Choroid plexus epithelial cell (primary cell): Measurements from ENCODE around the gene MSANTD7.
"Not testable (repeated sequence)": the region's sequence is repeated elsewhere in the genome, so short reads cannot be mapped to it uniquely, and the experiment has no call there.

ENCODE experiments used
- DNase-seq: peaks from one replicate; pipeline ENCODE4 v3.0.0-alpha.2; 2010; ENCODE audit warnings: low read depth
- H3K4me3 ChIP-seq: 2 replicates; pipeline ENCODE4 v1.5.1; 2011; ENCODE audit warnings: low read depth, mild to moderate bottlenecking, control low read depth, low read length, moderate library complexity
- TF ChIP-seq, protein P1 (sequence below): conservative IDR thresholded peaks from 2 replicates; pipeline ENCODE4 v1.5.1; 2011; ENCODE audit warnings: low read depth, mild to moderate bottlenecking, control low read depth, inconsistent platforms, low read length, moderate library complexity

Gene MSANTD7

GRCh38 chr10:14810969-14811953, 26.8 kb upstream of the MSANTD7 start:
- no peak for DNase-seq
- H3K4me3 ChIP-seq = no peak overlapping the region
- TF ChIP-seq, protein P1, sequence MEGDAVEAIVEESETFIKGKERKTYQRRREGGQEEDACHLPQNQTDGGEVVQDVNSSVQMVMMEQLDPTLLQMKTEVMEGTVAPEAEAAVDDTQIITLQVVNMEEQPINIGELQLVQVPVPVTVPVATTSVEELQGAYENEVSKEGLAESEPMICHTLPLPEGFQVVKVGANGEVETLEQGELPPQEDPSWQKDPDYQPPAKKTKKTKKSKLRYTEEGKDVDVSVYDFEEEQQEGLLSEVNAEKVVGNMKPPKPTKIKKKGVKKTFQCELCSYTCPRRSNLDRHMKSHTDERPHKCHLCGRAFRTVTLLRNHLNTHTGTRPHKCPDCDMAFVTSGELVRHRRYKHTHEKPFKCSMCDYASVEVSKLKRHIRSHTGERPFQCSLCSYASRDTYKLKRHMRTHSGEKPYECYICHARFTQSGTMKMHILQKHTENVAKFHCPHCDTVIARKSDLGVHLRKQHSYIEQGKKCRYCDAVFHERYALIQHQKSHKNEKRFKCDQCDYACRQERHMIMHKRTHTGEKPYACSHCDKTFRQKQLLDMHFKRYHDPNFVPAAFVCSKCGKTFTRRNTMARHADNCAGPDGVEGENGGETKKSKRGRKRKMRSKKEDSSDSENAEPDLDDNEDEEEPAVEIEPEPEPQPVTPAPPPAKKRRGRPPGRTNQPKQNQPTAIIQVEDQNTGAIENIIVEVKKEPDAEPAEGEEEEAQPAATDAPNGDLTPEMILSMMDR = no peak

- TF ChIP-seq, protein P1 = no peak
- DNase-seq = no peak
- no peak overlapping the region for H3K4me3 ChIP-seq
Measured at GRCh38 chr10:14812271-14812670, 25.8 kb upstream of the MSANTD7 start.

DNA sequence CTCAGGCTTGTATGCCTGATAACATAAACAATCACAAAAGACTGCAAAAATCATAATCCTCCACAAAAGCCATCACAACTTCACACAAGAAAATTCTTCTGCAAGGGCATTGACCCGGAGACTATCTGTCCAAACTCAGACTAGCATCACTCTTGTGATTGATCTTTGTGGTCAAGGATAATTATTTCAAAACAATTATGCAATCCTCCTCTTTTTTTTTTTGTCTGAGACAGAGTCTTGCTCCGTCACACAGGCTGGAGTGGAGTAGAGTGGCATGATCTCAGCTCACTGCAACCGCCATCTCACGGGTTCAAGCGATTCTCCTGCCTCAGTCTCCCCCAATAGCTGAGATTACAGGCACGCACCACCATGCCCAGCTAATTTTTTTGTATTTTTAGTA, 22.4 kb upstream of the MSANTD7 start:
- TF ChIP-seq, protein P1 = no peak
- DNase-seq = peak; percentile 10
- no peak overlapping the region for H3K4me3 ChIP-seq

DNA sequence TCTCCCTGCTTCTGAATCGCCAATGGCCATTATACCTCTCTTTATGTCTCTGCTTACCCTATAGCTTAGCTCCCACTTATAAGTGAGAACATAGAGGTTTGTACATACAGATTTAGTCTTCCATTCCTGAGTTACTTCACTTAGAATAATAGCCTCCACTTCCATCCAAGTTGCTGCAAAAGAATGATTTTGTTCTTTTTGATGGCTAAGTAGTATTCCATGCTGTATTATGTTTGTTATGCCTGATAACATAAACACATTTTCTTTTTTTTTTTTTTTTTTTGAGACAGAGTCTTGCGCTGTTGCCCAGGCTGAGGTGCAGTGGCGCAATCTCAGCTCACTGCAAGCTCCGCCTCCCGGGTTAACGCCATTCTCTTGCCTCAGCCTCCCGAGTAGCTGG, 21.4 kb upstream of the MSANTD7 start:
- not testable (repeated sequence) for H3K4me3 ChIP-seq, DNase-seq

DNA sequence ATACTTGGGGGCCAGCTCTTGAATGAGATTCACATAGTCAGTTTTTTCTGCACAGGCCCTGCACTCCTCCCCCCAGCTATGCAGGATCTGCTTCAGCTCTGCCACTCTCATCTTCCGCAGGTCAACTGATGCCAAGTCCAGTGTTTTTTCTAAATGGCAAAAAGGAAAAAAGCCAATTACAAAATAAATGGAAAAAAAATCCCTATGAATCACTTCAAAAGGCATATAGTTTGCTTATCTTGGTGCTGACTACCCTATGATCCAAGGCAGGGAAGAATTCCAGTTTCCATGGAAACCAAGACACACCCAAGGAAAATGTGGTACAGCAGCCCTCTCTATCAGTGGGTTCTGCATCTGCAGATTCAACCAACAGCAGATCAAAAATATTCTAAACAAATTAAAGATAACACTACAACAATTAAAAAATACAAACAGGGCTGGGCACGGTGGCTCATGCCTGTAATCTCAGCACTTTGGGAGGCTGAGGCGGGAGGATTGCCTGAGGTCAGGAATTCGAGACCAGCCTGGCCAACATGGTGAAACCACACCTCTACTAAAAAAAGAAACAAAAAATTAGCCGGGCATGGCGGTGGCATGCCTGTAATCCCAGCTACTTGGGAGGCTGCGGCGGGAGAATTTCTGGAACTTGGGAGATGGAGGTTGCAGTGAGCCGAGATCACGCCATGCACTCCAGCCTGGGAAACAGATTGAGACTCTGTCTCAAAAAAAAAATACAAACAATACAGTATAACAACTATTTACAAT, 17.9 kb upstream of the MSANTD7 start:
- TF ChIP-seq, protein P1 = no peak
- peak; percentile 51 for DNase-seq
- no peak overlapping the region for H3K4me3 ChIP-seq

GRCh38 chr10:14820775-14821154, 17.3 kb upstream of the MSANTD7 start:
- no peak for DNase-seq
- TF ChIP-seq, protein P1 = no peak
- H3K4me3 ChIP-seq = no peak overlapping the region

- no peak overlapping the region for H3K4me3 ChIP-seq
- TF ChIP-seq, protein P1 = no peak
- no peak for DNase-seq
Measured at GRCh38 chr10:14821635-14822375, 16.3 kb upstream of the MSANTD7 start.
